HEK293T (cell line): ENCODE data around the gene ALOX12.
"Not testable (repeated sequence)": the region's sequence is repeated elsewhere in the genome, so short reads cannot be mapped to it uniquely, and the experiment has no call there.

Source experiments
- CTCF ChIA-PET: fragments of 350-600 bp; formaldehyde crosslinking; extraction: SDS; loops from one replicate; lab custom pipeline; 2021; ENCODE audit warnings: antibody characterized with exemption, inconsistent platforms; lab: Yijun Ruan, JAX
- POLR2A ChIA-PET: fragments of 350-600 bp; formaldehyde crosslinking; extraction: SDS; loops from one replicate; lab custom pipeline; 2020; ENCODE audit warnings: antibody characterized with exemption, inconsistent platforms; lab: Yijun Ruan, JAX
- DNase-seq: peaks from one replicate; pipeline ENCODE4 v3.0.0; 2012; ENCODE audit warnings: mixed read lengths; ENCODE audit errors: extremely low spot score
- ARNT ChIP-seq: fragments of 450-650 bp; IDR thresholded peaks from 2 replicates; pipeline ENCODE4 v1.6.1; 2017; ENCODE audit warnings: mild to moderate bottlenecking
- BHLHE40 ChIP-seq: fragments of 450-650 bp; IDR thresholded peaks from 2 replicates; pipeline ENCODE4 v1.6.1; 2016; ENCODE audit warnings: mild to moderate bottlenecking, moderate library complexity, borderline replicate concordance
- CTBP1 ChIP-seq: fragments of 450-650 bp; IDR thresholded peaks from 2 replicates; pipeline ENCODE4 v1.6.1; 2016; ENCODE audit warnings: borderline replicate concordance
- ELF4 ChIP-seq: fragments of 450-650 bp; IDR thresholded peaks from 2 replicates; pipeline ENCODE4 v1.6.1; 2017; ENCODE audit warnings: antibody characterized with exemption
- FOXA1 ChIP-seq: fragments of 450-650 bp; IDR thresholded peaks from 2 replicates; pipeline ENCODE4 v1.6.1; 2016; ENCODE audit warnings: mild to moderate bottlenecking
- FOXK2 ChIP-seq: fragments of 450-650 bp; IDR thresholded peaks from 2 replicates; pipeline ENCODE4 v1.6.1; 2016; ENCODE audit warnings: mild to moderate bottlenecking
- FOXM1 ChIP-seq: fragments of 450-650 bp; IDR thresholded peaks from 2 replicates; pipeline ENCODE4 v1.6.1; 2017; ENCODE audit warnings: mild to moderate bottlenecking, borderline replicate concordance
- HDGF ChIP-seq: fragments of 450-650 bp; IDR thresholded peaks from 2 replicates; pipeline ENCODE4 v1.6.1; 2017; ENCODE audit warnings: antibody characterized with exemption, borderline replicate concordance
- L3MBTL2 ChIP-seq: fragments of 450-650 bp; conservative IDR thresholded peaks from 2 replicates; pipeline ENCODE4 v1.6.1; 2016; ENCODE audit warnings: mild to moderate bottlenecking
- LEF1 ChIP-seq: fragments of 450-650 bp; IDR thresholded peaks from 2 replicates; pipeline ENCODE4 v1.6.1; 2017; ENCODE audit warnings: mild to moderate bottlenecking, borderline replicate concordance
- PKNOX1 ChIP-seq: fragments of 450-650 bp; IDR thresholded peaks from 2 replicates; pipeline ENCODE4 v1.6.1; 2016
- SP1 ChIP-seq: fragments of 450-650 bp; IDR thresholded peaks from 2 replicates; pipeline ENCODE4 v1.6.1; 2017
- SUZ12 ChIP-seq: fragments of 450-650 bp; IDR thresholded peaks from 2 replicates; pipeline ENCODE4 v1.6.1; 2016; ENCODE audit warnings: mild to moderate bottlenecking
- TARDBP ChIP-seq: fragments of 450-650 bp; IDR thresholded peaks from 2 replicates; pipeline ENCODE4 v1.6.1; 2016
- ZNF384 ChIP-seq: fragments of 450-650 bp; IDR thresholded peaks from 2 replicates; pipeline ENCODE4 v1.6.1; 2016

Gene ALOX12

GRCh38 chr17:7048968-7049367 is 53.1 kb downstream of the ALOX12 start:
- POLR2A ChIA-PET, result no interaction called here
- no peak for TF ChIP-seq L3MBTL2
- TF ChIP-seq FOXM1, result no peak
- TF ChIP-seq ZNF384, result no peak
- no peak for TF ChIP-seq SP1
- TF ChIP-seq TARDBP, result no peak
- no peak for TF ChIP-seq LEF1
- CTCF ChIA-PET, result interaction anchor here (0.7 to 0.9 kb wide), 2 partner anchors 94 to 129 kb away, joined by 3 read pairs; no protein-coding TSS in a partner anchor
- DNase-seq, result no peak

- POLR2A ChIA-PET, result interaction anchor here (0.9 kb wide), 1 partner anchor 15 kb away, joined by 3 read pairs; the partner anchor contains the start of gene SLC16A13
Observed at GRCh38 chr17:7050583-7050982, 54.7 kb downstream of the ALOX12 start.

DNA sequence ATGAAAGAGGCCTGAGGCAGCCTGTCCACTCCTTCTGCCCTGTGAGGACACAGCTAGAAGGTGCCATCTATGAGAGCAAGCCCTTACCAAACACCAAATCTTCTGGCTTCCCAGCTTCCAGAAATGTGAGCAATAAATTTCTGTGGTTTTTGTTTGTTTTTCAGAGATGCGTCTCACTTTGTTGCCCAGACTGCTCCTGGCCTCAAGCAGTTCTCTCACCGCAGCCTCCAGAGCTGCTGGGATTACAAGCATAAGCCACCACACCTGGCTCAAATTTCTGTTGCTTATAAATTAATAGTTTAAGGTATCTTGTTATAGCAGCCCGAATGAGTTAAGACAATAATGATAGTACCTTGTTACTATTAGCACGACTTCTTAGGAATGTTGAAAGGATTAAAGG is 60.5 kb downstream of the ALOX12 start:
- CTCF ChIA-PET, result interaction anchor here (0.7 kb wide), 1 partner anchor 61 kb away, joined by 4 read pairs; no protein-coding TSS in a partner anchor
- POLR2A ChIA-PET, result no interaction called here
- DNase-seq, result no peak
- TF ChIP-seq ELF4, result no peak
- TF ChIP-seq FOXA1, result no peak
- no peak for TF ChIP-seq PKNOX1
- no peak for TF ChIP-seq LEF1
- TF ChIP-seq SUZ12, result no peak
- no peak for TF ChIP-seq L3MBTL2
- no peak for TF ChIP-seq TARDBP

More at GRCh38 chr17:7050583-7050982, 54.7 kb downstream of the ALOX12 start:
- CTCF ChIA-PET, result interaction anchor here (0.7 to 1.2 kb wide), 3 partner anchors 52 to 246 kb away, joined by 3 read pairs; no protein-coding TSS in a partner anchor
- DNase-seq, result not testable (repeated sequence)

DNA sequence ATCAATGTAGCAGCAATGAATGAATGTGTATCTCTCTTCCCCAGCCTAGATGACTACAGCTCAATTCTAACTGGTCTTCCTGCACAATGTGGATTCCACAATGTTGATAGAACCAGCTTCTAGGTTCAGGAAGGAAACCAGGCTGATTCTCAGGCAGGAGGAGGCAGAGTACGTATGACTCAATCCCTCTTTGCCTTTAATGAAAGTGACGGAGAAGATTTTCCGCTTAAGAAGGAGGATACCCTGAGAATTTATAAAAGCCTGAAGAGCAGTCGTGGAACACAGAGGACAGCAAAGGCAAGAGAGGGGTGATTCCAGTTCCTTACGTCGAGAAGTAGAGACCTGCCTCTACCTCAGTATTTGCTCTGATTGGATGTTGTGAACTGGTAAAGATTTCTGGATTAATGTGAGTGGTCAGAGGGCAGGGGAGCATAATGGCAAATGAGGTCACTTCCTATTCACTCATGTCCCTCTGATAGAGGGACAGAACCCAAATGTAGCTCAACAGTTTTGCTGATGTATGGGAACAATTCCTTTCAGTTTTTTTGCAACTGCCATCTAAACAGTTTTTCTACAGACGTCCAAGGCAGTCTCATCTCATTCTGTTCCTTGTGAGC is 63.1 kb downstream of the ALOX12 start:
- ChIA-PET CTCF (no interaction called here), POLR2A (interaction anchor here (1.4 kb wide), 1 partner anchor 23 kb away, joined by 3 read pairs; the partner anchor contains the start of gene SLC16A13)

More for the DNA sequence above, 63.1 kb downstream of the ALOX12 start:
- TF ChIP-seq FOXK2, result no peak
- no peak for TF ChIP-seq CTBP1
- TF ChIP-seq L3MBTL2, result no peak
- no peak for TF ChIP-seq ARNT
- no peak for TF ChIP-seq PKNOX1
- TF ChIP-seq SP1, result no peak
- TF ChIP-seq FOXM1, result no peak
- no peak for TF ChIP-seq TARDBP
- TF ChIP-seq HDGF, result no peak
- TF ChIP-seq BHLHE40, result no peak
- no peak for TF ChIP-seq ELF4
- DNase-seq, result no peak
